H1 (cell line): ENCODE data around the gene PPEF2. TPM values are rescaled to one million over a fixed set of nuclear protein-coding genes. Genes with fewer than 3 reads are reported as not detected.

Source experiments
- CTCF ChIA-PET: fragments of 300-600 bp; sonication (Branson Sonifier 250); formaldehyde crosslinking; loops from one replicate; lab custom pipeline; 2021; ENCODE audit not compliant: partially characterized antibody; lab: Charles Lee
- POLR2A ChIA-PET: fragments of 300-600 bp; sonication (Branson Sonifier 250); formaldehyde crosslinking; loops from one replicate; lab custom pipeline; 2021; ENCODE audit warnings: inconsistent platforms; ENCODE audit not compliant: partially characterized antibody; lab: Charles Lee
- DNase-seq, 2 experiments: peaks; one replicate each; pipeline versions ENCODE4 v3.0.0 to v3.0.0-alpha.2; 2010 to 2022; ENCODE audit warnings: low spot score in 2 of 2, low read depth in 1 of 2, mixed read lengths in 1 of 2
- FAIRE-seq: peaks from 2 replicates; lab custom pipeline; 2011; peaks lifted over from hg19 to GRCh38; lab: Jason Lieb, UNC
- H2AFZ ChIP-seq: 2 replicates; pipeline ENCODE4 v1.8.1; 2012; ENCODE audit warnings: low read length, inconsistent platforms
- H2AK5ac ChIP-seq: 2 replicates; pipeline ENCODE4 v1.6.1; 2013; ENCODE audit warnings: low read depth, low read length
- H2BK120ac ChIP-seq: replicated peaks from 2 replicates; pipeline ENCODE3; 2013; ENCODE audit warnings: low read depth, low read length, inconsistent platforms
- H2BK12ac ChIP-seq: 2 replicates; pipeline ENCODE4 v1.6.1; 2013; ENCODE audit warnings: low read depth, low read length
- H2BK15ac ChIP-seq: 2 replicates; pipeline ENCODE4 v1.6.1; 2013; ENCODE audit warnings: low read length
- H2BK20ac ChIP-seq: 2 replicates; pipeline ENCODE4 v1.6.1; 2013; ENCODE audit warnings: low read length
- H2BK5ac ChIP-seq: 2 replicates; pipeline ENCODE4 v1.6.1; 2013; ENCODE audit warnings: low read depth, low read length
- H3K14ac ChIP-seq: 2 replicates; pipeline ENCODE4 v1.6.1; 2013; ENCODE audit warnings: inconsistent platforms; ENCODE audit not compliant: insufficient read length
- H3K18ac ChIP-seq: 2 replicates; pipeline ENCODE4 v1.6.1; 2013; ENCODE audit warnings: low read length; ENCODE audit errors: extremely low read depth
- H3K23ac ChIP-seq: 2 replicates; pipeline ENCODE4 v1.6.1; 2013; ENCODE audit warnings: inconsistent platforms; ENCODE audit not compliant: insufficient read length
- H3K23me2 ChIP-seq: 2 replicates; pipeline ENCODE4 v1.6.1; 2013; ENCODE audit warnings: low read depth, low read length
- H3K27ac ChIP-seq: 2 replicates; pipeline ENCODE4 v1.6.1; 2011; ENCODE audit warnings: low read depth, low read length, inconsistent platforms
- H3K27me3 ChIP-seq, 4 experiments: replicated peaks in 1 of 4; 1 replicate in 1 of 4; 2 replicates in 3 of 4; pipeline versions ENCODE4 v1.6.1 to v1.8.1; 2011 to 2013; ENCODE audit warnings: low read length in 3 of 4, mild to moderate bottlenecking in 3 of 4, inconsistent platforms in 2 of 4, mixed read lengths in 2 of 4, moderate library complexity in 1 of 4; ENCODE audit not compliant: control insufficient read depth in 3 of 4, insufficient read depth in 3 of 4; ENCODE audit errors: extremely low read depth in 1 of 4
- H3K36me3 ChIP-seq, 4 experiments: 2 replicates each; pipeline versions ENCODE4 v1.6.1 to v1.8.1; 2011 to 2013; ENCODE audit warnings: mild to moderate bottlenecking in 4 of 4, low read length in 3 of 4, moderate library complexity in 2 of 4, control low read depth in 1 of 4, inconsistent platforms in 1 of 4; ENCODE audit not compliant: insufficient read depth in 4 of 4, control insufficient read depth in 2 of 4
- H3K4ac ChIP-seq: replicated peaks from 2 replicates; pipeline ENCODE3; 2013; ENCODE audit warnings: low read length, low read depth, mixed read lengths, inconsistent platforms; ENCODE audit not compliant: insufficient read length
- H3K4me1 ChIP-seq, 4 experiments: replicated peaks in 1 of 4; 1 replicate in 1 of 4; 2 replicates in 3 of 4; pipeline versions ENCODE4 v1.6.1 to v1.8.1; 2011 to 2013; ENCODE audit warnings: low read length in 3 of 4, inconsistent platforms in 2 of 4, mixed read lengths in 1 of 4; ENCODE audit not compliant: insufficient read depth in 4 of 4, control insufficient read depth in 3 of 4
- H3K4me2 ChIP-seq, 2 experiments: 2 replicates each; pipeline versions ENCODE4 v1.6.1 to v1.8.1; 2011 to 2013; ENCODE audit warnings: low read depth in 2 of 2, low read length in 2 of 2, control low read depth in 1 of 2, inconsistent platforms in 1 of 2, mild to moderate bottlenecking in 1 of 2; ENCODE audit not compliant: insufficient read depth in 1 of 2
- H3K4me3 ChIP-seq, 4 experiments: fragments of 200-600, 300-600 bp in 1 of 4; sonication (generic), shearing (Covaris generic), sonication (Bioruptor Twin) in 1 of 4; 2 replicates each; pipeline versions ENCODE4 v1.5.1 to v1.8.1; 2011 to 2016; ENCODE audit warnings: low read length in 4 of 4, low read depth in 3 of 4, control low read depth in 2 of 4, inconsistent platforms in 2 of 4, mild to moderate bottlenecking in 2 of 4, mixed read lengths in 1 of 4, moderate library complexity in 1 of 4; ENCODE audit not compliant: insufficient read depth in 2 of 4; ENCODE audit errors: extremely low read depth in 1 of 4
- H3K56ac ChIP-seq: replicated peaks from 2 replicates; pipeline ENCODE3; 2013; ENCODE audit warnings: low read depth, mild to moderate bottlenecking, mixed read lengths, low read length, inconsistent platforms; ENCODE audit not compliant: insufficient read length
- H3K79me1 ChIP-seq: 2 replicates; pipeline ENCODE4 v1.6.1; 2013; ENCODE audit warnings: low read depth, low read length, control low read depth
- H3K79me2 ChIP-seq, 2 experiments: 2 replicates each; pipeline versions ENCODE4 v1.6.1 to v1.8.1; 2012 to 2013; ENCODE audit warnings: low read length in 2 of 2, mild to moderate bottlenecking in 2 of 2, inconsistent platforms in 1 of 2; ENCODE audit not compliant: insufficient read depth in 2 of 2, control insufficient read depth in 1 of 2
- H3K9ac ChIP-seq, 4 experiments: replicated peaks in 1 of 4; 1 replicate in 1 of 4; 2 replicates in 3 of 4; pipeline versions ENCODE4 v1.6.1 to v1.8.1; 2011 to 2013; ENCODE audit warnings: low read depth in 3 of 4, low read length in 3 of 4, control low read depth in 2 of 4, mild to moderate bottlenecking in 2 of 4, moderate library complexity in 2 of 4, inconsistent platforms in 1 of 4; ENCODE audit errors: extremely low read depth in 1 of 4
- H3K9me3 ChIP-seq, 2 experiments: 2 replicates each; pipeline versions ENCODE4 v1.6.1 to v1.8.1; 2012 to 2013; ENCODE audit warnings: mild to moderate bottlenecking in 2 of 2, moderate library complexity in 2 of 2, control low read depth in 1 of 2, inconsistent platforms in 1 of 2, low read depth in 1 of 2, low read length in 1 of 2, mixed read lengths in 1 of 2; ENCODE audit not compliant: insufficient read depth in 2 of 2
- H4K20me1 ChIP-seq, 2 experiments: replicated peaks in 1 of 2; 2 replicates each; pipeline versions ENCODE3 to v1.8.1; 2011 to 2013; ENCODE audit warnings: inconsistent platforms in 2 of 2, low read length in 2 of 2, mild to moderate bottlenecking in 1 of 2; ENCODE audit not compliant: insufficient read depth in 2 of 2, control insufficient read depth in 1 of 2
- H4K5ac ChIP-seq: 2 replicates; pipeline ENCODE4 v1.6.1; 2013; ENCODE audit warnings: low read length, low read depth, mixed read lengths, inconsistent platforms; ENCODE audit not compliant: insufficient read length
- H4K8ac ChIP-seq: 2 replicates; pipeline ENCODE4 v1.8.0; 2013; ENCODE audit warnings: mild to moderate bottlenecking, moderate library complexity, low read length, inconsistent platforms; ENCODE audit not compliant: insufficient read depth; ENCODE audit errors: extremely low read depth
- H4K91ac ChIP-seq: replicated peaks from 2 replicates; pipeline ENCODE3; 2013; ENCODE audit warnings: low read length, mixed read lengths, inconsistent platforms; ENCODE audit not compliant: insufficient read length
- CHD1 ChIP-seq: IDR thresholded peaks from 2 replicates; pipeline ENCODE4 v1.6.1; 2012; ENCODE audit warnings: low read depth, low read length, improper control_type of control experiment
- CTBP2 ChIP-seq: IDR thresholded peaks from 2 replicates; pipeline ENCODE4 v1.7.0; 2011; ENCODE audit warnings: borderline replicate concordance, mild to moderate bottlenecking, moderate library complexity, mixed read lengths, low read length; ENCODE audit not compliant: insufficient read depth, insufficient read length
- EZH2 ChIP-seq: fragments of 200-600 bp; sonication (generic); IDR thresholded peaks from 2 replicates; pipeline ENCODE4 v1.7.1; 2012; ENCODE audit warnings: low read depth, mild to moderate bottlenecking, moderate library complexity, low read length, inconsistent platforms; ENCODE audit not compliant: severe bottlenecking
- MAX ChIP-seq: IDR thresholded peaks from 2 replicates; pipeline ENCODE4 v1.6.1; 2012; ENCODE audit warnings: inconsistent platforms
- POLR2AphosphoS5 ChIP-seq: IDR thresholded peaks from 2 replicates; pipeline ENCODE4 v1.6.1; 2011; ENCODE audit warnings: low read depth, low read length
- SIRT6 ChIP-seq: IDR thresholded peaks from one replicate; pipeline ENCODE4 v1.7.1; 2012; ENCODE audit warnings: low read length, inconsistent platforms
- SRF ChIP-seq: IDR thresholded peaks from 2 replicates; pipeline ENCODE4 v1.6.1; 2011; ENCODE audit warnings: mild to moderate bottlenecking, low read depth, low read length, moderate library complexity
- WGBS, 2 experiments: shearing (Covaris generic) in 1 of 2; methylation state at CpG; one replicate each; pipeline versions ENCODE4 v1.1.6 to v1.1.7; 2013 to 2015; ENCODE audit warnings: low lambda C conversion rate in 2 of 2, mixed read lengths in 2 of 2, inconsistent platforms in 1 of 2, low coverage in 1 of 2, missing lambda C conversion rate in 1 of 2; ENCODE audit not compliant: insufficient replicate concordance in 2 of 2, insufficient coverage in 1 of 2, insufficient read length in 1 of 2; ENCODE audit errors: extremely low coverage in 1 of 2, missing lambda C conversion rate in 1 of 2; 5-methylcytosine and 5-hydroxymethylcytosine counted together
- polyA plus RNA-seq, 7 experiments: library from polyadenylated mRNA; depleted of rRNA in 3 of 7; stranded (reverse) in 5 of 7; unstranded in 2 of 7; fragments of >200 nt in 5 of 7; fragments of 200-250 nt in 2 of 7; gene quantifications; 1 replicate in 5 of 7; 2 replicates in 1 of 7; 4 replicates in 1 of 7; pipeline versions ENCODE4 v1.2.1 to v1.2.3, GENCODE V29; 2011 to 2013; ENCODE audit warnings: missing spikeins in 2 of 7, mixed read lengths in 2 of 7
- total RNA-seq: library from RNA; stranded (reverse); fragmentation: NEBNext Ultra II Directional; extraction: Animal tissue kit (Norgen Biotek cat#: 25700); gene quantifications from 2 replicates; pipeline ENCODE4 v1.2.1, GENCODE V29; 2021
- TF ChIP-seq, protein P1 (sequence below): IDR thresholded peaks from 2 replicates; pipeline ENCODE4 v1.6.1; 2011; ENCODE audit warnings: low read depth, mild to moderate bottlenecking, low read length; ENCODE audit not compliant: insufficient read depth

The PPEF2 gene
- total and polyA plus RNA-seq, 2 of the 8 experiments (the other 6 are each of a cell fraction or from before 2014, with no cell fraction given): not detected

DNA sequence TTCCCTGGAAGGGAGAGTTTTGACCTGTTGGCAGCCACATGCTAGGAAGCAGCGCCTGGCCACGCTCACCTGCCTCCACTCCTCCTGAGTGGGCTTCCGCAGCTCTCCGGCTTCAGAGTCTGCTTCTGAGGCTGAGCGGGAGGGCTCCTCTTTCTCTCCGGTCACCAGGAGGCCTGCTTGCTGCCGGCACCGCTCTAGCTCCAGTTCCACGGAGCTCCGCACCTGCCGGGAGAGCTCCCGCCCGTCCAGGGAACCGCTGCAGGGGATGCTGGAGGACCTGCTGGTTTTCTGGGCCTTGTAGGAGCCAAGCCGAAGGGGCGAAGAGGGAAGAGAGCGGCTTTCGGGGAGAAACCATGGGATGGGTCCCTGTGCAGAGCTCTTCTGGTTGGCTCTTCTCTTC lies 26.0 kb downstream of the PPEF2 start:
- WGBS, 2 experiments: 89% methylated on average over 16 of the region's 18 CpGs; no CpG with 5 or more reads in 1 of the 2 experiments
- H4K8ac ChIP-seq: no peak overlapping the region
- H3K9me3 ChIP-seq: no peaks in the 10 kb centered on the region
- no peak overlapping the region for H3K27ac ChIP-seq
- no peak overlapping the region for H3K4me2 ChIP-seq
- no peak overlapping the region for H2BK5ac ChIP-seq
- no peak overlapping the region for H2BK120ac ChIP-seq
- DNase-seq: peak in 1 of 2 experiments; percentile 42
- no peak overlapping the region for H3K4ac ChIP-seq
- no peak overlapping the region for H2BK12ac ChIP-seq
- FAIRE-seq: no peak
- no peaks in the 10 kb centered on the region for H3K23me2 ChIP-seq
- ChIA-PET POLR2A (no interaction called here), CTCF (interaction anchor here (0.6 to 3.0 kb wide), 6 partner anchors 9 to 338 kb away, joined by 3 to 27 read pairs (median 6); no protein-coding TSS in a partner anchor)
- no peaks in the 10 kb centered on the region for H3K27me3 ChIP-seq
- no peaks in the 10 kb centered on the region for H3K79me2 ChIP-seq
- no peak overlapping the region for H3K4me3 ChIP-seq
- no peak overlapping the region for H3K18ac ChIP-seq
- H2AFZ ChIP-seq: no peak overlapping the region
- H4K20me1 ChIP-seq: no peaks in the 10 kb centered on the region
- TF ChIP-seq, protein P1, sequence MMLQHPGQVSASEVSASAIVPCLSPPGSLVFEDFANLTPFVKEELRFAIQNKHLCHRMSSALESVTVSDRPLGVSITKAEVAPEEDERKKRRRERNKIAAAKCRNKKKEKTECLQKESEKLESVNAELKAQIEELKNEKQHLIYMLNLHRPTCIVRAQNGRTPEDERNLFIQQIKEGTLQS: no peak
- TF ChIP-seq MAX (no peak), CHD1 (no peak), EZH2 (no peak), SRF (no peak), POLR2AphosphoS5 (no peak), CTBP2 (no peak), SIRT6 (no peak)
- H4K5ac ChIP-seq: no peak overlapping the region
- H3K79me1 ChIP-seq: no peaks in the 10 kb centered on the region
- peaks cover 0 to 4% (median 3%) of the 10 kb centered on the region in 4 experiments; a peak in 3 of 7 replicates for H3K4me1 ChIP-seq
- no peak overlapping the region for H2BK20ac ChIP-seq
- H3K23ac ChIP-seq: no peak overlapping the region
- no peaks in the 10 kb centered on the region for H3K36me3 ChIP-seq
- H3K14ac ChIP-seq: no peak overlapping the region
- H3K56ac ChIP-seq: no peak overlapping the region
- no peak overlapping the region for H4K91ac ChIP-seq
- H2AK5ac ChIP-seq: no peak overlapping the region
- no peak overlapping the region for H2BK15ac ChIP-seq
- H3K9ac ChIP-seq: no peak overlapping the region
